ENCODE data around the gene MID2. TPM values are rescaled to one million over a fixed set of nuclear protein-coding genes. Genes with fewer than 3 reads are reported as not detected.
"Not testable (repeated sequence)": the region's sequence is repeated elsewhere in the genome, so short reads cannot be mapped to it uniquely, and the experiment has no call there.

Gene MID2
- total and polyA plus RNA-seq, 7 experiments from 2014 or later, result 4.4 to 22.5 (median 16.2) TPM

- DNase-seq; H3K27me3 Mint-ChIP-seq; H3K4me3 ChIP-seq (ENCODE audit: low read length); H3K36me3 Mint-ChIP-seq; H3K27ac ChIP-seq (ENCODE audit: low read depth, low read length); H3K36me3 ChIP-seq (ENCODE audit: control insufficient read depth in 2 of 3, insufficient read depth in 3 of 3, low read length in 3 of 3); intact Hi-C loops (cut with micrococcal nuclease); H3K4me1 Mint-ChIP-seq; H3K9me3 Mint-ChIP-seq; H3K4me3 Mint-ChIP-seq; CTCF ChIA-PET; H3K4me1 ChIP-seq (ENCODE audit: control insufficient read depth in 2 of 2, insufficient read depth in 2 of 2, low read length in 2 of 2); H3K27ac Mint-ChIP-seq; H3K27me3 ChIP-seq (ENCODE audit: control insufficient read depth in 2 of 2, insufficient read depth in 2 of 2, low read length in 2 of 2); H3K9me3 ChIP-seq (ENCODE audit: control insufficient read depth in 2 of 3, low read length in 3 of 3); POLR2A ChIA-PET; ATAC-seq: not testable (repeated sequence)
Observed at GRCh38 chrX:107955337-107955736, 129.7 kb downstream of the MID2 start.

DNA sequence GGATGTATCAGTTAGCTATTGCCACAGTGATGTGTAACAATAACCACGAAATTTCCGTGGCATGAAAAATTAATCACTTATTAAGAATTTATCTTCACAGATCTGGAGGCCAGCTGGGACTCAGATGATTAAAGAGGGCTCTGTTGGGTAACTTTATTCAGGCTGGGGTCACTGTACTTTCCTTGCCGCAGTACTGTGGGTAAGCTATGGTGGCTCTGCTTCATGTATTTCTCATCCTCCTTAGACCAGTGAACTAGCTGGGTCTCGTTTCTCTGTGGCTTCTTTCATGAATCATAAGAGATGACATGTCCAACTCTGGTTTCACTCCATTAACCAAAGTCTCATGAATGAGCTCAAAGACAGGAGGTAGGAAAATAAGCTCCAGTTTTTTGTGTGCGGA is 143.0 kb downstream of the MID2 start:
- ATAC-seq (no peak), DNase-seq (no peak)
- ChIA-PET CTCF (interaction anchor here (0.6 to 0.8 kb wide), 4 partner anchors 8 to 774 kb away, joined by 3 to 4 read pairs (median 3); no protein-coding TSS in a partner anchor), POLR2A (no interaction called here)
- H3K27me3 Mint-ChIP-seq, result peaks cover 0 to 8% (median 6%) of the 10 kb centered on the region in 5 donors
- H3K4me3 ChIP-seq (ENCODE audit: low read length), result no peak overlapping the region
- H3K9me3 ChIP-seq (ENCODE audit: control insufficient read depth in 2 of 3, low read length in 3 of 3), result no peaks in the 10 kb centered on the region
- peaks cover 0 to 9% (median 3%) of the 10 kb centered on the region in 11 donors for H3K9me3 Mint-ChIP-seq
- no peaks in the 10 kb centered on the region for H3K36me3 ChIP-seq (ENCODE audit: control insufficient read depth in 2 of 3, insufficient read depth in 3 of 3, low read length in 3 of 3)
- no peaks in the 10 kb centered on the region for H3K27me3 ChIP-seq (ENCODE audit: control insufficient read depth in 2 of 2, insufficient read depth in 2 of 2, low read length in 2 of 2)
- no peak overlapping the region for H3K4me3 Mint-ChIP-seq
- no peaks in the 10 kb centered on the region for H3K4me1 Mint-ChIP-seq
- no peaks in the 10 kb centered on the region for H3K4me1 ChIP-seq (ENCODE audit: control insufficient read depth in 2 of 2, insufficient read depth in 2 of 2, low read length in 2 of 2)
- H3K27ac ChIP-seq (ENCODE audit: low read depth, low read length), result no peak overlapping the region
- H3K27ac Mint-ChIP-seq, result no peak overlapping the region
- H3K36me3 Mint-ChIP-seq, result peaks cover 0 to 7% (median 0%) of the 10 kb centered on the region in 5 donors
- intact Hi-C loops (cut with micrococcal nuclease), result no loop called here

- Mint-ChIP-seq H3K36me3 (no peaks in the 10 kb centered on the region), H3K27ac (no peak overlapping the region), H3K4me3 (no peak overlapping the region), H3K9me3 (peaks cover 0 to 9% (median 0%) of the 10 kb centered on the region in 11 donors), H3K4me1 (no peaks in the 10 kb centered on the region), H3K27me3 (no peaks in the 10 kb centered on the region)
- ChIA-PET POLR2A (no interaction called here), CTCF (no interaction called here)
- Histone ChIP-seq H3K27ac (ENCODE audit: low read depth, low read length) (no peak overlapping the region), H3K4me1 (ENCODE audit: control insufficient read depth in 2 of 2, insufficient read depth in 2 of 2, low read length in 2 of 2) (no peaks in the 10 kb centered on the region), H3K27me3 (ENCODE audit: control insufficient read depth in 2 of 2, insufficient read depth in 2 of 2, low read length in 2 of 2) (no peaks in the 10 kb centered on the region), H3K9me3 (ENCODE audit: control insufficient read depth in 2 of 3, low read length in 3 of 3) (no peaks in the 10 kb centered on the region), H3K4me3 (ENCODE audit: low read length) (no peak overlapping the region), H3K36me3 (ENCODE audit: control insufficient read depth in 2 of 3, insufficient read depth in 3 of 3, low read length in 3 of 3) (no peaks in the 10 kb centered on the region)
- DNase-seq, result no peak
- ATAC-seq, result no peak
- intact Hi-C loops (cut with micrococcal nuclease), result no loop called here
Observed at GRCh38 chrX:107970073-107970472, 144.4 kb downstream of the MID2 start.

DNA sequence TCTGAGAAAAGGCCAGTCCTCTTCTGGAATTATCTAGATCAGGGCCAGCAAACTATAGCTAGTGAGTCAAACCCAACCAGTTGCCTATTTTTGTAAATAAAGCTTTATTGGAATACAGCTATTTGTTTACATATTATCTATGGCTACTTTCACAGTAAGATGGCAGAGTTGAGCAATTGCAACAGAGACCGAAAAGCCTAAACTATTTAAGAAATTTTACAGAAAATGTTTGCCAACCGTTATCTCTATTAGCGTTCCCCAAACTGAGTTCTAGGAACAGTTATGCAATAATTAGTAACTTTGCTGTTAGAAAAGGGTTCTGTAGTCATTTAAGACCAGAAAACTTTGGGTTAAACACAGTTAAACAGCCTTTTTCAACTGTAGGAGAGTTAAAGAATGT is 146.0 kb downstream of the MID2 start:
- Mint-ChIP-seq H3K4me3 (no peak overlapping the region), H3K27me3 (no peaks in the 10 kb centered on the region), H3K27ac (no peak overlapping the region), H3K36me3 (no peaks in the 10 kb centered on the region), H3K4me1 (no peaks in the 10 kb centered on the region), H3K9me3 (peaks cover 0 to 9% (median 0%) of the 10 kb centered on the region in 11 donors)
- POLR2A ChIA-PET, result no interaction called here
- Histone ChIP-seq H3K4me3 (ENCODE audit: low read length) (no peak overlapping the region), H3K27me3 (ENCODE audit: control insufficient read depth in 2 of 2, insufficient read depth in 2 of 2, low read length in 2 of 2) (no peaks in the 10 kb centered on the region), H3K36me3 (ENCODE audit: control insufficient read depth in 2 of 3, insufficient read depth in 3 of 3, low read length in 3 of 3) (no peaks in the 10 kb centered on the region), H3K9me3 (ENCODE audit: control insufficient read depth in 2 of 3, low read length in 3 of 3) (no peaks in the 10 kb centered on the region), H3K4me1 (ENCODE audit: control insufficient read depth in 2 of 2, insufficient read depth in 2 of 2, low read length in 2 of 2) (no peaks in the 10 kb centered on the region), H3K27ac (ENCODE audit: low read depth, low read length) (no peak overlapping the region)
- intact Hi-C loops (cut with micrococcal nuclease), result no loop called here
- CTCF ChIA-PET, result no interaction called here
- ATAC-seq (no peak), DNase-seq (no peak)

Other genes starting within 250 kb of the MID2 start
- 10 to 100 TPM; 59.2 to 71.8 (median 62.6) TPM for gene PRPS1, start 197.4 kb upstream of the MID2 start, total RNA-seq
- gene PRPS1, start 197.4 kb upstream of the MID2 start, polyA plus RNA-seq, result 10 to 100 TPM; 54.7 to 56.8 TPM
- gene TSC22D3, start 50.1 kb upstream of the MID2 start, total RNA-seq, result 1,000 to 10,000 TPM in 2 of 5 experiments, 100 to 1,000 TPM in 2, 10 to 100 TPM in 1; 44.2 to 1,917 (median 255) TPM
- 100 to 1,000 TPM; 383 to 690 TPM for gene TSC22D3, start 50.1 kb upstream of the MID2 start, polyA plus RNA-seq
- gene NCBP2L, start 48.1 kb upstream of the MID2 start, total RNA-seq, result not detected
- under 1 TPM in 1 of 2 donors, not detected in 1; 0.09 TPM for gene NCBP2L, start 48.1 kb upstream of the MID2 start, polyA plus RNA-seq
- not detected for gene TEX13B, start 156.5 kb downstream of the MID2 start, total RNA-seq
- not detected for gene TEX13B, start 156.5 kb downstream of the MID2 start, polyA plus RNA-seq
- gene VSIG1, start 219.2 kb downstream of the MID2 start, total RNA-seq, result 10 to 100 TPM in 4 of 5 experiments, 1 to 10 TPM in 1; 7.8 to 50.2 (median 32.7) TPM
- gene VSIG1, start 219.2 kb downstream of the MID2 start, polyA plus RNA-seq, result 10 to 100 TPM; 13.0 to 18.1 TPM

Measured in naive thymus-derived CD4-positive, alpha-beta T cell (primary cell).